Measurements from ENCODE around the gene CDNF. TPM values are rescaled to one million over a fixed set of nuclear protein-coding genes. Genes with fewer than 3 reads are reported as not detected.

The CDNF gene
- total and polyA plus RNA-seq, 2 donors (not counting 3 experiments of a cell fraction or from before 2014, with no cell fraction given): 0.40 to 0.58 TPM

GRCh38 chr10:14774797-14775196, 63.0 kb downstream of the CDNF start, which contains the start of gene FAM107B:
Gene FAM107B (minus strand): TSS chr10:14774897. CDS start chr10:14774663, 234 bp downstream.
- no peak for FAIRE-seq
- ChIA-PET CTCF (no interaction called here), POLR2A (no interaction called here)
- H2AFZ ChIP-seq (ENCODE audit: low read depth, low read length): no peak within 1 kb of the TSS
- DNase-seq (ENCODE audit: low read depth, low spot score): no peak
- intact Hi-C loops (cut with micrococcal nuclease): no loop called here
- H3K79me2 ChIP-seq (ENCODE audit: control insufficient read depth, insufficient read depth, low read length): no peaks in the 10 kb centered on the region
- dilution Hi-C loops (cut with MboI; ENCODE audit: extremely low pct_ligation_motif_present, low sequenced_read_pairs): no loop called here
- peaks cover 13% of the 10 kb centered on the region for H3K4me1 ChIP-seq (ENCODE audit: control insufficient read depth, extremely low read depth, insufficient read depth, low read length)
- no peaks in the 10 kb centered on the region for H4K20me1 ChIP-seq (replicated peaks; ENCODE audit: control insufficient read depth, extremely low read depth, insufficient read depth, low read length)
- H3K4me3 ChIP-seq (replicated peaks in 1 of 3; ENCODE audit: insufficient read depth in 1 of 3, low read depth in 1 of 3, low read length in 3 of 3): no peak within 1 kb of the TSS
- no TSS peak for BruUV-seq (replicated peaks)
- no peak within 1 kb of the TSS for H3K27ac ChIP-seq (ENCODE audit: insufficient read depth, low read depth, low read length)
- H3K27me3 ChIP-seq (ENCODE audit: control insufficient read depth in 2 of 2, insufficient read depth in 2 of 2, low read length in 2 of 2): no peaks in the 10 kb centered on the region
- no peaks in the 10 kb centered on the region for H3K9me1 ChIP-seq (replicated peaks; ENCODE audit: control insufficient read depth, extremely low read depth, insufficient read depth, low read length)
- TF ChIP-seq CTCF (IDR thresholded peaks at IDR 0.05; ENCODE audit: extremely low read depth in 1 of 2, insufficient read depth in 1 of 2, low read depth in 1 of 2, low read length in 2 of 2) (no peak), GATA2 (IDR thresholded peaks at IDR 0.05; ENCODE audit: insufficient read depth, insufficient read length, low read depth, low read length) (no peak), JUN (IDR thresholded peaks at IDR 0.05; ENCODE audit: borderline replicate concordance, insufficient read depth, insufficient read length, low read depth) (no peak), POLR2AphosphoS5 (IDR thresholded peaks at IDR 0.05; ENCODE audit: insufficient read depth, low read depth, low read length) (no peak), MYC (IDR thresholded peaks at IDR 0.05; ENCODE audit: low read depth, low read length) (no peak), EZH2 (IDR thresholded peaks at IDR 0.05; ENCODE audit: borderline replicate concordance, low read depth, low read length, severe bottlenecking) (no peak)
- no peak within 1 kb of the TSS for H3K4me2 ChIP-seq (ENCODE audit: insufficient read depth, low read length)
- no peak within 1 kb of the TSS for H3K9ac ChIP-seq (replicated peaks; ENCODE audit: extremely low read depth, insufficient read depth, low read length)
- H3K9me3 ChIP-seq (replicated peaks; ENCODE audit: control insufficient read depth, insufficient read depth, low read length): no peaks in the 10 kb centered on the region
- no peaks in the 10 kb centered on the region for H3K36me3 ChIP-seq (ENCODE audit: control insufficient read depth in 2 of 2, extremely low read depth in 1 of 2, insufficient read depth in 2 of 2, low read length in 2 of 2)
